HCT116 (cell line): ENCODE measurements around the gene GBGT1. TPM values are rescaled to one million over a fixed set of nuclear protein-coding genes. Genes with fewer than 3 reads are reported as not detected.

ENCODE experiments used
- ATAC-seq: fragments of 200-7000 bp; cut with Tn5 transposase; 2 replicates; pipeline ENCODE4 v1.9.1; 2020; ENCODE audit warnings: mild to moderate bottlenecking, moderate library complexity
- BruUV-seq: library from RNA; stranded (reverse); fragments of 400-500 nt; replicated peaks from 2 replicates; lab custom pipeline; 2021; lab: Mats Ljungman, UMichigan
- CTCF ChIA-PET: fragments of 300-600 bp; sonication (Branson Sonifier 250); formaldehyde crosslinking; loops from one replicate; lab custom pipeline; 2021; ENCODE audit warnings: antibody characterized with exemption; lab: Charles Lee
- POLR2A ChIA-PET: fragments of 300-600, 350-600 bp; sonication (Branson Sonifier 250); formaldehyde crosslinking; loops from one replicate; lab custom pipeline; 2021; ENCODE audit warnings: antibody characterized with exemption; lab: Charles Lee
- RAD21 ChIA-PET, 2 experiments: fragments of 300-600 bp; sonication (Branson Sonifier 250); formaldehyde crosslinking; loops; one replicate each; lab custom pipeline; 2023; ENCODE audit warnings: low total read pairs in 2 of 2; ENCODE audit not compliant: uncharacterized antibody in 2 of 2, unreplicated experiment in 2 of 2, low non-redundant PET in 1 of 2; lab: Charles Lee
- DNase-seq: peaks from one replicate; pipeline ENCODE4 v3.0.0-alpha.2; 2010; ENCODE audit warnings: low read depth, low spot score
- H2AFZ ChIP-seq: fragments of 200-600 bp; shearing (Covaris generic), sonication (generic); 2 replicates; pipeline ENCODE4 v1.6.1; 2017; ENCODE audit warnings: low read depth, mixed run types, mixed read lengths, antibody characterized with exemption, low read length; ENCODE audit not compliant: poor library complexity, severe bottlenecking
- H3K27ac ChIP-seq: 2 replicates; pipeline ENCODE4 v1.5.1; 2012; ENCODE audit warnings: low read depth, low read length
- H3K27me3 ChIP-seq: fragments of 200-600 bp; sonication (generic); 2 replicates; pipeline ENCODE4 v1.6.1; 2016; ENCODE audit warnings: mixed run types, low read length, mixed read lengths; ENCODE audit not compliant: insufficient read depth
- H3K36me3 ChIP-seq, 2 experiments: fragments of 200-500 bp in 1 of 2; fragments of 200-600 bp in 1 of 2; sonication (Bioruptor generic) in 1 of 2; sonication (generic) in 1 of 2; 2 replicates each; pipeline versions ENCODE4 v1.5.1 to v1.6.1; 2014 to 2016; ENCODE audit warnings: low read length in 2 of 2, inconsistent platforms in 1 of 2, mixed read lengths in 1 of 2, mixed run types in 1 of 2; ENCODE audit not compliant: insufficient read depth in 2 of 2, control insufficient read depth in 1 of 2
- H3K4me1 ChIP-seq, 2 experiments: fragments of 200-600 bp in 1 of 2; sonication (generic) in 1 of 2; 2 replicates each; pipeline versions ENCODE4 v1.5.1 to v1.6.1; 2012 to 2017; ENCODE audit warnings: low read length in 2 of 2, inconsistent platforms in 1 of 2, mild to moderate bottlenecking in 1 of 2, mixed read lengths in 1 of 2, mixed run types in 1 of 2, moderate library complexity in 1 of 2; ENCODE audit not compliant: insufficient read depth in 2 of 2, control insufficient read depth in 1 of 2
- H3K4me2 ChIP-seq: fragments of 200-600 bp; sonication (generic); 2 replicates; pipeline ENCODE4 v1.6.1; 2017; ENCODE audit warnings: mixed run types, low read length, mixed read lengths
- H3K4me3 ChIP-seq, 2 experiments: fragments of 200-600 bp in 1 of 2; sonication (generic) in 1 of 2; replicated peaks in 1 of 2; 2 replicates each; pipeline ENCODE4 v1.5.1; 2011 to 2016; ENCODE audit warnings: low read length in 2 of 2, control low read depth in 1 of 2, low read depth in 1 of 2, mild to moderate bottlenecking in 1 of 2, mixed read lengths in 1 of 2, mixed run types in 1 of 2
- H3K79me2 ChIP-seq: fragments of 200-600 bp; sonication (generic); 2 replicates; pipeline ENCODE4 v1.6.1; 2017; ENCODE audit warnings: mild to moderate bottlenecking, mixed run types, low read length, moderate library complexity, mixed read lengths; ENCODE audit not compliant: insufficient read depth
- H3K9ac ChIP-seq: fragments of 200-600 bp; sonication (generic); 2 replicates; pipeline ENCODE4 v1.6.1; 2016; ENCODE audit warnings: low read length, mixed read lengths
- H3K9me2 ChIP-seq: fragments of 200-600 bp; sonication (generic), shearing (Covaris generic); 2 replicates; pipeline ENCODE4 v1.6.1; 2017; ENCODE audit warnings: mixed run types, mild to moderate bottlenecking, moderate library complexity; ENCODE audit not compliant: insufficient read depth
- H3K9me3 ChIP-seq, 2 experiments: fragments of 200-500 bp in 1 of 2; fragments of 200-600 bp in 1 of 2; sonication (Bioruptor generic) in 1 of 2; sonication (generic) in 1 of 2; 2 replicates each; pipeline ENCODE4 v1.6.1; 2014 to 2017; ENCODE audit warnings: low read length in 2 of 2, mixed read lengths in 2 of 2, inconsistent platforms in 1 of 2, low read depth in 1 of 2, mild to moderate bottlenecking in 1 of 2, mixed run types in 1 of 2, moderate library complexity in 1 of 2; ENCODE audit not compliant: control insufficient read depth in 1 of 2, insufficient read depth in 1 of 2
- H4K20me1 ChIP-seq: fragments of 200-600 bp; sonication (generic), shearing (Covaris generic); 2 replicates; pipeline ENCODE4 v1.6.1; 2017; ENCODE audit warnings: mixed run types, mild to moderate bottlenecking, moderate library complexity; ENCODE audit not compliant: insufficient read depth
- FOSL1 ChIP-seq: IDR thresholded peaks from 2 replicates; pipeline ENCODE4 v1.6.1; 2012; ENCODE audit warnings: low read depth
- JUND ChIP-seq: IDR thresholded peaks from 2 replicates; pipeline ENCODE4 v1.6.1; 2012
- SIN3A ChIP-seq: IDR thresholded peaks from 2 replicates; pipeline ENCODE4 v1.6.1; 2012; ENCODE audit warnings: low read depth
- TCF7L2 ChIP-seq: IDR thresholded peaks from 2 replicates; pipeline ENCODE4 v1.7.0; 2011; ENCODE audit warnings: borderline replicate concordance, inconsistent platforms; ENCODE audit not compliant: insufficient read depth, insufficient read length; ENCODE audit errors: extremely low read depth
- intact Hi-C: fragments of 100-400 bp; cut with micrococcal nuclease; formaldehyde crosslinking; loops from 2 replicates; pipeline ENCODE4 v1.10.0; 2022
- total RNA-seq: library from RNA; stranded (reverse); gene quantifications from one replicate; pipeline ENCODE4 v1.2.1, GENCODE V29; 2021; ENCODE audit not compliant: unreplicated experiment
- TF ChIP-seq, protein P1 (sequence below): IDR thresholded peaks from 2 replicates; pipeline ENCODE4 v1.6.1; 2012

The GBGT1 gene
- total RNA-seq, 1 experiment from 2014 or later, result 0.34 TPM

GRCh38 chr9:133117271-133118178 is 46.2 kb downstream of the GBGT1 start:
- Histone ChIP-seq H3K36me3 (no peaks in the 10 kb centered on the region), H4K20me1 (no peaks in the 10 kb centered on the region), H3K4me1 (peaks cover 8 to 33% of the 10 kb centered on the region in 2 experiments), H3K27ac (no peak overlapping the region), H3K4me3 (no peak overlapping the region), H3K9ac (no peak overlapping the region), H3K27me3 (no peaks in the 10 kb centered on the region), H3K9me3 (no peaks in the 10 kb centered on the region), H2AFZ (no peak overlapping the region), H3K4me2 (no peak overlapping the region), H3K79me2 (peaks cover 41% of the 10 kb centered on the region), H3K9me2 (no peaks in the 10 kb centered on the region)
- intact Hi-C loops, result no loop called here
- RAD21 ChIA-PET, result no interaction called here
- CTCF ChIA-PET, result no interaction called here
- no peak for TF ChIP-seq FOSL1
- no peak for ATAC-seq
- no TSS peak for BruUV-seq
- POLR2A ChIA-PET, result no interaction called here
- DNase-seq, result no peak

DNA sequence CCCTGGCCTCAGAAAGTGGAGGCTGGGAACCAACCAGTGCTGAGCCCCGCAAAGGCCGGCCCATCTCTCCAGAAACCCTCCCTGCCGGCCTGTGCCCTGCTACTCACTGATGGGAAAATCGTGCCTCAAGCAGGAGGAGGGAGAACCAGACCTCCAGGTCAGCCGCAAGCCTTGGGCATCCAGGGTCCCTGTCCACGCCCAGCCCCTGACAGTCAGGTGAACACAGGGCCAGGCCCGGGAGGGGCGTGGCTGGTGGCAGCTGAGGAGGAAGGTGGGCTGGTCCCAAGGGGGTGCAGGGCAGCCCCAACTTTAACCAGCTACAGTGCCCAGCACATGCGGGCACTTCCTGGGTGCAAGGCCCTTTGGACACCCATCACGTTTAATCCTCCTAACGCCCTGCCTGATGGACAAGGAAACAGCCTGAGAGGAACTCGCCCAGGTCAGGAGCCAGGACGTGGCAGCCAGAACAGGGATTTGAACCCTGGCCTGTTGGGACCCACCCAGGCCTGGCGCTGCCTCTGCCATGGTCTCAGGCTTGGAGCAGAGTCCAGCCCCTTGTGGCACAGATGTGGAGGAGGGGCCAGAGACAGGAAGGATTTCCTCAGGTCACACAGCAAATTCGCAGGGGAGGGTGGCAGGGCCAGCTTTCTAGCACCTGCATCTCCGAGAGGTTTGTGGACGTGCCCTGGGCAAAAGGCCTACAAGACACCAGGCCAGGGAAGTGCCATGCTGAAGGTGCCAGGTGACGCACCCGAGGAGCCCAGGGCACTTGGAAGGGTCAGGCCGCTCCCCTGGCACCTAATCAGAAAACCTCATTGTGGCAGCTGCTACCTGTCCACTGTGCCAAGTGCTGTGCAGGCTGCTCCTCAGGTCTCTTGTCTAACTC is 47.1 kb downstream of the GBGT1 start:
- Histone ChIP-seq H3K79me2 (peaks cover 41% of the 10 kb centered on the region), H2AFZ (no peak overlapping the region), H3K4me3 (no peak overlapping the region), H3K36me3 (no peaks in the 10 kb centered on the region), H4K20me1 (no peaks in the 10 kb centered on the region), H3K27ac (no peak overlapping the region)
- ChIA-PET RAD21 (no interaction called here), CTCF (interaction anchor here (1.3 kb wide), 1 partner anchor 28 kb away, joined by 5 read pairs; no protein-coding TSS in a partner anchor)
- no peak for DNase-seq
- ATAC-seq, result no peak
- no peak for TF ChIP-seq SIN3A
- TF ChIP-seq, protein P1, sequence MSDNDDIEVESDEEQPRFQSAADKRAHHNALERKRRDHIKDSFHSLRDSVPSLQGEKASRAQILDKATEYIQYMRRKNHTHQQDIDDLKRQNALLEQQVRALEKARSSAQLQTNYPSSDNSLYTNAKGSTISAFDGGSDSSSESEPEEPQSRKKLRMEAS, result no peak
- TF ChIP-seq JUND, result no peak
- no peak for TF ChIP-seq TCF7L2
- TF ChIP-seq, all 23 proteins: peak for 0
- Histone ChIP-seq H3K27me3 (no peaks in the 10 kb centered on the region), H3K4me2 (no peak overlapping the region), H3K9ac (no peak overlapping the region), H3K9me2 (no peaks in the 10 kb centered on the region), H3K9me3 (no peaks in the 10 kb centered on the region), H3K4me1 (peaks cover 6 to 31% of the 10 kb centered on the region in 2 experiments)
- intact Hi-C loops, result no loop called here
- BruUV-seq, result no TSS peak
- POLR2A ChIA-PET, result no interaction called here
